ENCODE data around the gene PPP2R5B.

The PPP2R5B gene

DNA sequence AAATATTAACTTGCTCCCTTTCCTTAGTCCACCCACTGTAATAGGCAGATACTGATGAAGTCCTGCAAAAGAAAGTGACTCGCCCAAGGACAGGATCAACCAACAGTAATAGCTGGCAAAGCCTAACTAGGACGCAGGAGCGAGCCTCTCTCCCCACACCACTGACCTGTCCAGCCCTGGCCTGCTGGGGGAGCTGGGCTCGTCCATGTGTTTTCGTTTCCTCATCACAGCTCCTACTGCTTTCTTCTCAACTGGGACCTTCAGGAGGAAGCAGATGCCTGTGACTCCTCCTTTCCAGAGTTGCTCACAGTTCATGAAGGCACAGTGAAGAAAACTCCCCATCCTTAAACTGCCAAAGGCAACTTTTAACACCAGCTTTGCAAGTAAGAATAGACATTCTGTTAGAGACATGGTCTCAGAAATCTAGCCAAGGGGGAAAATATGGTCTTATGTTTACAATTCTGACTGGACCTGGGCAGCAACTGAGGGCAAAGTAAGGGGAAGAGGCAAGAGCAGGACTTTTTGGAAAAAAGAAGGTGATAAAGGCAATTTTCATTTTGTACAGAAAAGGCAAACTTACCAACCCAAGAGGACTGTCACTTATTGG lies 22.8 kb downstream of the PPP2R5B start:
- Histone ChIP-seq H3K9ac (ENCODE audit: insufficient read length, low read depth) (no peak overlapping the region), H3K4me3 (ENCODE audit: insufficient read length, low read depth) (no peak overlapping the region), H3K36me3 (ENCODE audit: insufficient read depth, insufficient read length, low read length) (no peaks in the 10 kb centered on the region), H3K27me3 (ENCODE audit: insufficient read depth, insufficient read length) (peaks cover 5% of the 10 kb centered on the region), H3K4me1 (ENCODE audit: insufficient read depth, insufficient read length) (no peaks in the 10 kb centered on the region), H3K9me3 (ENCODE audit: insufficient read depth, low read length) (no peaks in the 10 kb centered on the region)
- no peak for TF ChIP-seq SUZ12 (IDR thresholded peaks at IDR 0.05; ENCODE audit: extremely low read depth, insufficient read depth, insufficient read length)
- TF ChIP-seq YY1 (IDR thresholded peaks at IDR 0.05; ENCODE audit: insufficient read depth, insufficient read length) = no peak
- DNase-seq (ENCODE audit: low read depth, low spot score) = no peak

DNA sequence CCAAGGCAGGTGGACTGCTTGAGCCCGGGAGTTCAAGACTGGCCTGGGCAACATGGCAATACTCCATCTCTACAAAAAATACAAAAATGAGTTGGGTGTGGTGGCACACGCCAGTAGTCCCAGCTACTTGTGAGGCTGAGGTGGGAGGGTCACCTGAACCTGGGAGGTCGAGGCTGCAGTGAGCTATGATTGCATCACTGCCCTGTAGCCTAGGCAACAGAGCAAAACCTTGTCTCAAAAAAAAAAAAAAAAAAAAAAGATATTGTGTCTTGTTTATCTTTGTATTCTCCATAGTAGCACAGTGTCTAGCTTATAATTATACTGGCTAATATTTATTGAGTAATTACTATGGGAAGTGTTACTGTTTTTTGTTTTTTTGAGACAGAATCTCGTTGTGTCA lies 27.0 kb downstream of the PPP2R5B start:
- no peaks in the 10 kb centered on the region for H3K9me3 ChIP-seq (ENCODE audit: insufficient read depth, low read length)
- H3K4me1 ChIP-seq (ENCODE audit: insufficient read depth, insufficient read length) = no peaks in the 10 kb centered on the region
- H3K36me3 ChIP-seq (ENCODE audit: insufficient read depth, insufficient read length, low read length) = no peaks in the 10 kb centered on the region
- no peaks in the 10 kb centered on the region for H3K27me3 ChIP-seq (ENCODE audit: insufficient read depth, insufficient read length)
- TF ChIP-seq SUZ12 (IDR thresholded peaks at IDR 0.05; ENCODE audit: extremely low read depth, insufficient read depth, insufficient read length) = no peak
- no peak for TF ChIP-seq ZNF274 (IDR thresholded peaks at IDR 0.05; ENCODE audit: low read depth, low read length)
- no peak for TF ChIP-seq YY1 (IDR thresholded peaks at IDR 0.05; ENCODE audit: insufficient read depth, insufficient read length)
- H3K4me3 ChIP-seq (ENCODE audit: insufficient read length, low read depth) = no peak overlapping the region
- H3K9ac ChIP-seq (ENCODE audit: insufficient read length, low read depth) = no peak overlapping the region
- DNase-seq (ENCODE audit: low read depth, low spot score) = no peak

DNA sequence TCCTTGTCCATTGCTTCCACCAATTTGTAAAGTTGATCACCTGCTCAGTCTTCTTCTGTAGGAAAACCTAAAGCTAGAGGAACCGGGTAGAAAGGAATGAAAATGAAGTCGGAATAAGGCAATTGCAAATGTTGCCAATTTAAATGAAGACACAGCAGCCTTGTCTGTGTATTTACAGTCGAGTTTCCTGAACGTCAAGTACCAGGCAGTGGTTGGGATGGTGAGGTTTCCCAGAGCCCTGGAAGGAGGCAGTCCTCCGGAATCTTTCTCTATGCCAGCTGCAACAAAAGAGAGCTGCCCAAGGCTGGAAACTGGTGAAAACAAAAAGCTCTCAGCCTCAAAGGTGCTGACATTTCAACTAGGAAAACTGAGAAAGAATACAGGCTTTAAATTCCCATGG lies 29.7 kb downstream of the PPP2R5B start:
- H3K4me1 ChIP-seq (ENCODE audit: insufficient read depth, insufficient read length) = no peaks in the 10 kb centered on the region
- no peaks in the 10 kb centered on the region for H3K9me3 ChIP-seq (ENCODE audit: insufficient read depth, low read length)
- H3K4me3 ChIP-seq (ENCODE audit: insufficient read length, low read depth) = no peak overlapping the region
- H3K36me3 ChIP-seq (ENCODE audit: insufficient read depth, insufficient read length, low read length) = no peaks in the 10 kb centered on the region
- H3K9ac ChIP-seq (ENCODE audit: insufficient read length, low read depth) = no peak overlapping the region
- H3K27me3 ChIP-seq (ENCODE audit: insufficient read depth, insufficient read length) = no peaks in the 10 kb centered on the region
- no peak for DNase-seq (ENCODE audit: low read depth, low spot score)
- no peak for TF ChIP-seq SUZ12 (IDR thresholded peaks at IDR 0.05; ENCODE audit: extremely low read depth, insufficient read depth, insufficient read length)

DNA sequence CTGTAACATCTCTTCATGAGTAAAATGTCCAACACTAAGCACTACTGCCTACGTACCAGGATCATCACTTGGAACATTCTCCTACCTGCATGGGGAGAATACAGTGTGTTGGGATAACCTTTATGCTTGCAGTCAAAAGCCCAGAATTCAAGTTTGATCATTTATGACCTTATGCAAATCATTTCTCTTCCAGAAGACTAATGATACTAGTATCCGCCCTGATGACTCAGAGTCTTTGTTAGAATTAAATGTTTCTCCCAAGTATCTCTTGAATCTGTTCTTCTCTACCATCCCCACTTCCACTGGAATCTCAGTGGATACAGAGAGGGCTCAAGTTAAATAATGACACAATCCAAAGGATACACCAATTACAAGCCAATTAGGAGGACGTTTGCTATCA lies 35.0 kb downstream of the PPP2R5B start:
- no peak overlapping the region for H3K9ac ChIP-seq (ENCODE audit: insufficient read length, low read depth)
- no peaks in the 10 kb centered on the region for H3K27me3 ChIP-seq (ENCODE audit: insufficient read depth, insufficient read length)
- DNase-seq (ENCODE audit: low read depth, low spot score) = no peak
- no peak for TF ChIP-seq ZNF274 (IDR thresholded peaks at IDR 0.05; ENCODE audit: low read depth, low read length)
- no peak for TF ChIP-seq SUZ12 (IDR thresholded peaks at IDR 0.05; ENCODE audit: extremely low read depth, insufficient read depth, insufficient read length)
- no peak for TF ChIP-seq YY1 (IDR thresholded peaks at IDR 0.05; ENCODE audit: insufficient read depth, insufficient read length)
- no peaks in the 10 kb centered on the region for H3K36me3 ChIP-seq (ENCODE audit: insufficient read depth, insufficient read length, low read length)
- H3K9me3 ChIP-seq (ENCODE audit: insufficient read depth, low read length) = no peaks in the 10 kb centered on the region
- no peak overlapping the region for H3K4me3 ChIP-seq (ENCODE audit: insufficient read length, low read depth)
- H3K4me1 ChIP-seq (ENCODE audit: insufficient read depth, insufficient read length) = no peaks in the 10 kb centered on the region

DNA sequence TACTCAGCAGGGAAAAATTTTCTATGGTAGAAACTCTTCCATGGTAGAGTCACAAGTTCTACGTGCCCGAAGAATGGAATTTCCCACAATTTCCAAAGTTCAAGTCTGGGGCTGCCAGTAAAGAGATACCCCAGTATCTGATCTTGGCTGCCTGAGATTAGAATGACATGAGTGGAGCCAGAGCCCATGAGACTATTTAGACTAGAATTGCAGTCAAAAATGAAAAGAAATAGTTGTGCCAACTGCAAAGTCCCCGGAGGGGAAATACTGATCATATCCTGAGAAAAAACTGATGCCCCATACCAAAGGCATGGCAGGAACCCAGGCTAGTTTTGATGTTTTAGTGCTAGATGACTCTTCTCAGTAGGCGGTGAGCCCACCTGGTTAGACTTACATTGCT lies 36.2 kb downstream of the PPP2R5B start:
- no peak for DNase-seq (ENCODE audit: low read depth, low spot score)
- no peak overlapping the region for H3K4me3 ChIP-seq (ENCODE audit: insufficient read length, low read depth)
- H3K9me3 ChIP-seq (ENCODE audit: insufficient read depth, low read length) = no peaks in the 10 kb centered on the region

DNA sequence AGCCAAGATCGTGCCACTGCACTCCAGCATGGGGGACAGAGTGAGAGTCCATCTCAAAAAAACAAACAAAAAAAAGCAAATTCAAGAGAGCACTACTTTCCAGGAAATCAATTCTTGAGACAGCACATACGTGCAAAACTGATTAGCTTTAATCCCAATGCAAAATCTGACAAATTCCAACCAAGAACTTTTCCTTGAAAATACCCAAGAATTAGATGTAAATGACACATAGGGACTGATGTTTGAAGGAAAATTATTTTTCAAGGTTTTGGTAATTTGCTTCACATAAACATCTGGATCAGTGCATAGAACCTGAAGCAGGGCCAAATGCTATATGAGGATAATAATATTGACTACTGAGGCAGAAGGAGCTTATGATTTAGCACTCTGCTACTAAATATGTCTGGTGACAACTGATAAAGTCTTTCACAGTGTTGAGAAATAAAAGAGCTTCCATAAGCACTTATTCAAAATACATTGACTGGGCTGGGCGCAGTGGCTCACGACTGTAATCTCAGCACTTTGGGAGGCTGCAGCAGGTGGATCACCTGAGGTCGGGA lies 38.7 kb downstream of the PPP2R5B start:
- no peak for TF ChIP-seq SUZ12 (IDR thresholded peaks at IDR 0.05; ENCODE audit: extremely low read depth, insufficient read depth, insufficient read length)
- no peak for TF ChIP-seq ZNF274 (IDR thresholded peaks at IDR 0.05; ENCODE audit: low read depth, low read length)
- no peak for TF ChIP-seq YY1 (IDR thresholded peaks at IDR 0.05; ENCODE audit: insufficient read depth, insufficient read length)

More for the DNA sequence above, 36.2 kb downstream of the PPP2R5B start:
- H3K4me1 ChIP-seq (ENCODE audit: insufficient read depth, insufficient read length) = no peaks in the 10 kb centered on the region
- H3K9ac ChIP-seq (ENCODE audit: insufficient read length, low read depth) = no peak overlapping the region
- H3K36me3 ChIP-seq (ENCODE audit: insufficient read depth, insufficient read length, low read length) = no peaks in the 10 kb centered on the region
- no peaks in the 10 kb centered on the region for H3K27me3 ChIP-seq (ENCODE audit: insufficient read depth, insufficient read length)
- no peak for TF ChIP-seq ZNF274 (IDR thresholded peaks at IDR 0.05; ENCODE audit: low read depth, low read length)
- no peak for TF ChIP-seq SUZ12 (IDR thresholded peaks at IDR 0.05; ENCODE audit: extremely low read depth, insufficient read depth, insufficient read length)
- no peak for TF ChIP-seq YY1 (IDR thresholded peaks at IDR 0.05; ENCODE audit: insufficient read depth, insufficient read length)

DNA sequence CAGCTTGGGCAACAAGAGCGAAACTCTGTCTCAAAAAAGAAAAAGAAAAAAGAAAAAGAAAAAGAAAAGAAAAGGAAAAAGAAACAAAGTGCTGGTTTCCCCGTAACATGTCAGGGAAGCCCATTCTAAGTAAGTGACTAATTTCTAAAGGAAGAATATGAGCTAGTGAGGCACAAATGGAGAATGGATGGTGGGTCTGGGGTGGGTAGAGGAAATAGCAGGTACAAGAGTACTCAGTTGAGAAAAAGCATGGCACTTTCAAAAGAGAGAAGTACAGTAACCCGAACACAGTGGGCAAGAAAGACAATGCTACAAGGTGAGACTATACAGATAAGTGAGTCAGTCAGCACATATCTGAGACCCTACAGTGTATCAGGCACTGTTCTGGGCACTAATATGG lies 42.9 kb downstream of the PPP2R5B start:
- no peak for TF ChIP-seq SUZ12 (IDR thresholded peaks at IDR 0.05; ENCODE audit: extremely low read depth, insufficient read depth, insufficient read length)
- Histone ChIP-seq H3K4me3 (ENCODE audit: insufficient read length, low read depth) (no peak overlapping the region), H3K9ac (ENCODE audit: insufficient read length, low read depth) (no peak overlapping the region), H3K27me3 (ENCODE audit: insufficient read depth, insufficient read length) (no peaks in the 10 kb centered on the region), H3K4me1 (ENCODE audit: insufficient read depth, insufficient read length) (no peaks in the 10 kb centered on the region), H3K36me3 (ENCODE audit: insufficient read depth, insufficient read length, low read length) (no peaks in the 10 kb centered on the region), H3K9me3 (ENCODE audit: insufficient read depth, low read length) (no peaks in the 10 kb centered on the region)
- DNase-seq (ENCODE audit: low read depth, low spot score) = no peak

More for the DNA sequence above, 38.7 kb downstream of the PPP2R5B start:
- no peaks in the 10 kb centered on the region for H3K27me3 ChIP-seq (ENCODE audit: insufficient read depth, insufficient read length)
- no peak overlapping the region for H3K4me3 ChIP-seq (ENCODE audit: insufficient read length, low read depth)
- no peak overlapping the region for H3K9ac ChIP-seq (ENCODE audit: insufficient read length, low read depth)
- H3K36me3 ChIP-seq (ENCODE audit: insufficient read depth, insufficient read length, low read length) = no peaks in the 10 kb centered on the region
- H3K9me3 ChIP-seq (ENCODE audit: insufficient read depth, low read length) = no peaks in the 10 kb centered on the region
- no peak for DNase-seq (ENCODE audit: low read depth, low spot score)
- H3K4me1 ChIP-seq (ENCODE audit: insufficient read depth, insufficient read length) = no peaks in the 10 kb centered on the region

All from NT2/D1 (cell line).